HG02678 (cell line): ENCODE results near the gene DSCAML1.

Experiments used
- ATAC-seq: cut with Tn5 transposase; IDR thresholded peaks from one replicate; pipeline ENCODE4 v1.9.1; 2021; ENCODE audit warnings: mild to moderate bottlenecking, moderate library complexity; ENCODE audit not compliant: unreplicated experiment

The DSCAML1 gene

DNA sequence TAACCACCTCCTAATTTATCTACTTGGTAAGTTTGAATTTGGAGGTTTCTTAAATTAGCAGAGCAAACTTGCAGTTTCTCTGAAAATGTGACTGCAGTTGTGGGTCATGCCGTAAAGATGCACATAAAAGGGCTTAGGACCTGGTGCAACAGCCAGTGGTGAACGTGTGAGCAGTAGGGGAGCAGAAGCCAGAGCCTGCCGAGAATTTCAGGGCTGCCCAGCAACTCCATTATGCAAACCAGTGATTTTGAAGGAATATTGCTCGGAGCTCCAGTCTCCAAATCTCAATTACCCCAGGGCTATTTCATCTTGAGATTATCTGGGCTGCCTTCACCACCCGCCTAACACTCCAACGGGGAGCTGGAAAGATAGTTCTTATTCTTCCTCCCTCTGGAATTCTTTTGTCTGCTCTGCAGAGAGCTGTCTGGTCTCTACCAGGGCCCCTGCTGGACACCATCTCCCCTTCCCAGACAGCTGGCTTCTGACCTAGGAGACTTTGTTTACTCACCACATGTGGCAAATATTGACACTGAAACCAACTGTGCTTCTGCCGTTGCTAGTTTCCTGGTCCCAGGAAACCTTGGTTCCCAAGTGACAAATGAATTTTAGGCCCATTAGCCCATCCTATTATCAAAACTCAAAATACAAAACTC lies 93.9 kb downstream of the DSCAML1 start:
- ATAC-seq = no peak

DNA sequence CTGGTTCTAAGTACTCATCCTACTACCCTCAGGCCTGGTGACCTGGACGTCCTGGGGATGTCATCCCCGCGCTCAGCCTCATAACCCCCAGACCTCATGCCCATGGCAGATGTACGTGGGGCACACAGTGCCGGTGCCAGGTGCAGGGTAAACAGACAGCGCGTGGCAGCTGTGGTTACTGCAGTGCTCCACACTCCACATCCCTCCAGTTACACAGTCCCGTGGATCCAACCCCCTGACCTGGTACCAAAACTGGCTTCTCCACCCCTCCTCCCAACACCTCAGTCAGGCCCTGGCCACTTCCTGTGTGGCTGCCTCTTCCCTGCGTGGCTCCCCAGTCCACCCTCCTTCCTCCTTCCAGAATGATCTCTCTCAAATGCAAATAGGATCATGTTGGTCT lies 95.2 kb downstream of the DSCAML1 start:
- no peak for ATAC-seq

DNA sequence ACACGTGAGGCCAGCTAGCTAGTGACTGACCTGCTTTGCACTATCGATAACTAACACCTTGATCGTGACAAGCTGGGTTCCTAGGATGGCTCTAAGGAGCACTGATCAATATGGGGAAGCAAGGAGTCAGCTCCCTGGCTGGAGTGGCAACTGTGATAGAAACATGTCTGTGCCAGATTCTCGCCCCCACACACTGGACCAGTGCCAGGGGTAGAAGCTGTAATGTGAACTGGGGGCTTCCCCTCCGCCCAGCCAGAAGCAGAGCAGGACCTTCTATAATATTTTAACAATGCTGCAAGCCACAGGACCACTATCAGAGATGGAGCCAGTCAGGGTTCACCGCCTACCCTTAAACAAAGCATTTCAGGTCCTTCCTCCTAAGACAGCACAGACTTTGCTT lies 96.5 kb downstream of the DSCAML1 start:
- no peak for ATAC-seq

DNA sequence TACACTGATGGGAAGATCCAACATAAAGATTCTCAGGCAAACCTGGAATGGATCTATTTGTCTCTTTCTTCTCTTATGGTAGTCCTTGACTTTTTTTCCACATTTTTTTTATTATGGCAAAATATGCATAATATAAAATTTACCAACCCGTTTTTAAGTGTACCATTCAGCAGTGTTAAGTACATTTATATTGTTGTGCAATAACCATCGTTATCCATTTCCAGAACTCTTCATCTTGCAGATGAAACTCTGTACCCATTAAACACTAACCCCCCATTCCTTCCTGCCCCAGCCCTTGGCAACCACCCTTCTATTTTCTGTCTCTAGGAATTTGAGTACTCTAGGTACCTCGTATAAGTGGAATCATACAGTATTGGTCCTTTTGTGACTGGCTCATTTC lies 99.7 kb downstream of the DSCAML1 start:
- no peak for ATAC-seq

DNA sequence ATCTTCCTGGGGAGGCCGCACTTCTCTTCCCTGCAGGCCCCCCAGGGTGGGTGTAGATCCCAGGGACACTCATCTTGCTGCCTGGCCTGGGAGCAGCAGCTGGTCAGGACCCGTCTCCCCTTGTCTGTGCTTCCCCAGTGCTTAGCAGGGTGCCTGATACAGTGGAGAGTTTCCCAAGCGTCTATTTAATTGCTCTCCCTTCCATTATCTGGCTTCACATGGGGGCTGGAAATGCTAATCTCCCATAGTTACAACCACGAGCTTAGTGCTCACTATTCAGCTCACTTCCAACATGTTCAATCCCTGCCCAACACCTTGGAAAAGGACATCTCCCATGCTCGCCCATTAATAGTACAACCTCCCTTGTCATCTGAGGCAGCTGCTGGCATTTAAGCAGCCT lies 100.5 kb downstream of the DSCAML1 start:
- ATAC-seq = no peak

DNA sequence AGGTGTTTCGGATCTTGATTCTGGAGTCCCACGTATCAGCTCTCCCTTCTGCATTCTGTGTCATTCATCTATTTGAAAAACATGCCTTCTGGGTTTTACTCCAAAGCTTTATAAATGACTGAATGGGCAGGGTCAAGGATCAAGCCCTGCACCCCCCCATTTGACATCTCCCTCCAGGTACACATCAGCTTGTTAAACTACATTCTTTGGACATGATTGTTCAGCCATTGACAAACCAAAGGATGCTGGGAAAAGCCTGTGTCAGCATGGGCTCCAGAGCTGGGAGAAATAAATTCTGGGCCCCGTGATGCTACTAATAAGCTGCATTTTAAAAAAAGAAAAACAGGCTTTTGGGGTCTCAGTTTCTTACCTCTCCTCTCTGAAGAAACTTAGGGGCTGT lies 103.7 kb downstream of the DSCAML1 start:
- ATAC-seq = no peak

DNA sequence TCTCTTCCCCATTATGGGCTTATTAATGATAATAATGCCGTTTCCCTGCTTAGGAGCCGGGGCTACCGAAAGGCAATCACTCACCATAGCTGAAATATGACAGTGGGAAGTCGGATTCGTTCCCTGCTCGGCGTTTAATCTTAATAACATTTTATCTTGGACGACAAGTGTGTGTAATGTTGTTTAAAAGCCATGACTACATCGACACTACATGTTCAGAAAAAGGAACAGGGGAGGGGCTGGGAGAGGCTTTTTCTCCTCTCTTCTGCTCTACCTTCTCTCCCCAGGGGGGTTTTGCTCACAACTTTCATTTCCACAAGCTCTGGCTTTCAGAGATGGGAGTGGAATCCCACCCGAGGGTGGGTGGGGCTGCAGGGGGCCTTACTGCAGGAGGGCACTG lies 105.5 kb downstream of the DSCAML1 start:
- no peak for ATAC-seq

DNA sequence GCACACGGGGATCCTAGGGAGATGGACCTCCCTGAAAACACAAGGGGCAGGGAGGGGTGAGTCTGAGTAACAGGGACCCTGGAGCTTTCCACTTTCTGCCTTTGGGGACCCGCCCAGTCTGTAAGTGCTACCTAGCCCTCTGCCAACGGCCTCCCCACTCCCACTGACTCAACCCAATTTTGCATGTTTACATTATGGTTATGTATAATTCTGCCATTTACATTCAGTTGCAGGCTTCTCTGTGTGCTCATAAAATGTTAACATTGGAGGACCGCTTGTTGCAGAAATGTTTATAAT lies 105.8 kb downstream of the DSCAML1 start:
- no peak for ATAC-seq

DNA sequence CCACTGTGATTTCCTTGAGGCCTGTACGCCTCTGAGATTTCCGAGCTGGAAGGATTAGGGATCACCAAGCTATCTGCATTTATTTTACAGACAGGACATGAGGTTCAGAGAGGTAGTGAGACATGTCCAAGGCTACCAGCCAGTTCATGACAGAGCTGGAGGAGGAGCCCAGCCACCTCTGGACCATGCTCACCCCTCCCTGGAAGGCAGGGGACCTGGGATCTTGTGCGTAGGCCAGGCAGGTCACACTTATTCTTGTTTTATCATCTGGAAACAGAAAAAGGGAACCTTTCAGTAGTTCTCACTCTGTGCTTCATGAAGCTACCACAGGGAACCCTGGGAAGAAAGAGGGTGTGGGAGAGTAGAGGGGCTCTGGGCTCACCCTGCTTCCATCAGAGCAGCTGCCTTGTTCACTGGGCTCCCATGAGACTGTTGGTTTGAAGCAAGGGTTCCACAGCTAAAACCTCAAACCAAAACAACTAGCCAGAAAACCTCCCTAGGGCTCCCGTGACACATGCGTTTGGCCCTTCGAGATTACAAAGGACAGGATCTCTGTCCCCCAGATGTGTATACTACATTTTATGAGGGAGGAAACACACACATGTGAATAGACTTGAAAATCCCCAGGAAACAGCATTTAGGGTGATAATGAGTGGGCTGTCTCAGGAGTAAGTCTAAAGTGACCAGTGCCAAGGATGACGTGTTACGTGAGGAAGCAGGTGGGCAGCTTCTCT lies 106.4 kb downstream of the DSCAML1 start:
- no peak for ATAC-seq

DNA sequence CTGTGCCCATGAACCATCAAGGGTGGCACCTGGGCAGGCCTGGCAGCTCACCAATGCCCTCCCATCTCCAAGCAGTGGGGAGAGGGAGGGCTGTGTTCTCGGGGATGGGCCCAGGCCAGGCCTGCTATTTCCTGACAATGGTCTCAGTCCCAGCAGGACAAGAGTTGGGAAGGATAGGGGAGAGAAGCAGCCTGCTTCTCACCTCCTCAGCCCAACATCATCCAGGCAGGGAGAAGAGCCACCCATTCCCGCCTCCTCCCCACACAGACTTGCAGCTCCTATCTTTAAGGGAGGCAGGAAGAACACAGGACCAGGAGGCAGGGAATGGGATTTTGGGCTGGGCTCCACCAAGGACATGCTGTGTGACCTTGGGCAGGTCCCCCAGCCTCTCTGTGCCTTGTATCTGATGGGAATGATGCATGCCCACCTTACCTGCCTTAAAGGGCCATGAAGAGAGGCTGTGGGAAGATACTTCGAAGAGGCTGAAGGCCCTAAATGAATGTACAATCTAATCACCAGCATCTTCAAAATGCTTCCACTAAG lies 108.7 kb downstream of the DSCAML1 start:
- ATAC-seq = no peak

DNA sequence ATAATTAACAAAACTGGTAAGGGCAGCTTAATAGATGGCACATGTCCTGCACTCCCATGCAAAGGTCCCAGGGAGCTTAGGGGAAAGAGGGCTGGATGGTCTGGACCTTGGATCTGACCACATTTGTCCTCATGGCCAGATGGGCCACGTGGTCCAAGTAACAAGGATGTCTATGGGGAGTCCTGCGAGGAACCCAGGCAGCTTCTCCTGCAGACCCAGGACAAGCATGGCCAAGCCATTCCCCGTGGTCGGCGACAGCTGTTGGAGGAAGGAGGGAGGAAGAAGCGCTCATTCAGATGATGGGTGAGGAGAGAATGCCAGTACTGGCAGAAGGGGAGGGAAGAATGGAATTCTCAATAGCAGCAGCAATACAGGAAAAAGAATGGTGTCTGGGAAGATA lies 109.2 kb downstream of the DSCAML1 start:
- ATAC-seq = no peak

DNA sequence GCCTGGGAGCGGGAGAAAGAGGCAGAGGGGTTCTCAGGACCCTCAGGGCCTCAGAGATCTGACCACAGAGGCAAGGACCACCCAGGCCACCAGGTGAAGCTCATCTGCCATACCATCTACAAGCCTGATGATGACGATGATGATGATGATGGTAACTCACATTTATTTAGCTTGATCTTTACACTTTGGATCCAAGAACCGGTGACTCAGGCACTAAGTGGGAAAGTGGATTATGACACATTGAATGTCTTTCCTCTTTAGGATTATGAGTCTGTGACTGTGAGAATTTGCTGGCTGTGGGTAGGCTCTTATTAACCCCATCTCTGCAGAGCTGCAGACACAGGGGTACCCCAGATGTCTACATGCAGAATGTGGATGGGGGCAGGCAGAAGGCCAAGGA lies 110.3 kb downstream of the DSCAML1 start:
- ATAC-seq = no peak

DNA sequence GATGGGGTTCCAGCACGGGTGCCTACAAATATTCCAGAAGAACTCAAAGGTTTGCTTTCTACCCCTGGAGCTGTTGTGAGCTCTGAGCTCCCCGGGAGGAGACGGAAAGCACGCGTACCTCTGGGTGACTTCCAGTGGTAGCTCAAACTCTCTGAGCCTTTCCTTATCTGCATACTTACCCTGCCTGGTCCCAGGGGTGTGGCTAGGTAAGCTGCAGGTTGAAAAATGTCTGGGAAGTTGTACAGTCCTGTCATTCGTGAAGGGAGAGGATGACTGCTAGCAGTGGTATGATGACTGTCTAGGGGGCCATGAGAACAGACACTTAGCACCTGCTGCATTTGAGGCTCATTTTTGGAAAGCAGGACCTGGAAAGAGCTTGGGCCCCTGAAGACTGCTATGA lies 111.5 kb downstream of the DSCAML1 start:
- ATAC-seq = no peak

DNA sequence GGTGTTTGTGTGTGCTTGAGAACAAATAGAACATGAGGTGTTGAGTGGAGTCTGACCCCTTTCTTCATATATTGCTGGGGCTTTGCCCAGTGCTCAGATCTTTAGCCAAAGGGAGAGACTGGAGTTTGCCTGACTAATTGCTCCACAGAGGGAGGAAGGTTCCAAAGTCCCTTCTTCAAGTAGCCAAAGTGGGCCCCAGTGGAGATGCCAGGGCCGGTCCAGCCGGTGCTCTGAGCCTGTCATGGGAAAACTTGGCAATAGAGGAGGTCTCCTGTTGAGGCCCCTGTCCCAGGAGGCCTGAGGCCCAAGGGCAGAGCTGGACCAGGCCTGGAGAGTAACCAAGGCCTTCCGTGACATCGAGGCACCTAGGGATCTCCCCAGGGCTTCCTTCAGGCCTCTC lies 112.3 kb downstream of the DSCAML1 start:
- no peak for ATAC-seq

DNA sequence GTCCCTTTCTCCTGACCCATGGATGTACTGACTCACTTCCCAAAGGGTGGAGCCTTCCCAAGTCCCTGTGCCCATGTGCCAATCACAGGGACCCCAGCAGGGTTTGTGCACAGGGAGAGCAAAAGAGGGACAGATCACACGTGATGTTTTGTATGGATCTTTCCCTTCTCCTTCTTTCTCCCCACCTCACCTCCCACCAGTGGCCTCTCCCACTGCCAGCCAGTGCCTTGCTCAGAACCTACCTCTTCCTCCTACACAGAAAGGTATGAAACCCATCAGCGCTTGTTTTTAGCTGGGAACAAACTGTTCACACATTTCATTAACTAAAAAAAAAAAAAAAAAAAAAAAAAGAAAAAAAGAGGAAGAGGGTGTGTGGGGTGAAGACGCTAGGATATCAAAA lies 112.9 kb downstream of the DSCAML1 start:
- no peak for ATAC-seq

DNA sequence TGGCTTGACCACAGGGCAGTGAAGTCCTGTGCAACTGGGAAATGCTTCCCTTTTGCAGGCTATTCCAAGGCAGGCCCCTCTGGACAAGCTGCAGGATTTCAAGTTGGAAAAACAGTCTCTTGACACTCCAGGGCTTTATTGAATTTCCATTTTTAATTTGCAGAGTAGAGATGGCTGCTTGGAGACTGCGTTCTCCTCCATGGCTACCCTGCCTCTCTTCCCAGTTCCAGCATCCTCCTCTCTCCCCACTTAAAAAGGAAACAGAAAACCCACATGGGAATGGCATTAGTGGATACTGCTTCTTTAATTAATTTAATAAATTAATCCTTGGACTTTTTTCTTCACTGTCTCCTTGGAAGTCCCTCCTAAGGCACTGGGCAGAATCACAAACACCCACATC lies 115.6 kb downstream of the DSCAML1 start:
- ATAC-seq = no peak

DNA sequence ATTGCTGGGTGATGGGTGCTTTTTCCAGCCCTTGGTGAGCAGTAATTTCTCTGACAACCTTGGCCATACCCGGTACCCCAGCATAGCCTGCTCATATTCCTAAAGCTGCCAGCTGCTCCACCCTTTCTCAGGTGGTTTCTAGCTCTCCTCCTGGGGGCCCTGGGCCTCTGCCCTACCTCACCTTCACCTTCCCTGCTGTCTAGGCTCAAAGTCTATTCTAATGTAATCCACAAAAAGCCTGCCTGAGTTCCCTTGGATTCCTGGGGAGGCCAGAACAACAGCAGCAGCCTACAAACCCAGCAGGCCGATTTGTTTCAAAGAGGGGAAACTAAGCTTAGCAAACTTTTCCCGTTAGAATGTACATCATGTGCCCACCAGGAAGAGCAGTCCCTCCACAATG lies 117.6 kb downstream of the DSCAML1 start:
- no peak for ATAC-seq

DNA sequence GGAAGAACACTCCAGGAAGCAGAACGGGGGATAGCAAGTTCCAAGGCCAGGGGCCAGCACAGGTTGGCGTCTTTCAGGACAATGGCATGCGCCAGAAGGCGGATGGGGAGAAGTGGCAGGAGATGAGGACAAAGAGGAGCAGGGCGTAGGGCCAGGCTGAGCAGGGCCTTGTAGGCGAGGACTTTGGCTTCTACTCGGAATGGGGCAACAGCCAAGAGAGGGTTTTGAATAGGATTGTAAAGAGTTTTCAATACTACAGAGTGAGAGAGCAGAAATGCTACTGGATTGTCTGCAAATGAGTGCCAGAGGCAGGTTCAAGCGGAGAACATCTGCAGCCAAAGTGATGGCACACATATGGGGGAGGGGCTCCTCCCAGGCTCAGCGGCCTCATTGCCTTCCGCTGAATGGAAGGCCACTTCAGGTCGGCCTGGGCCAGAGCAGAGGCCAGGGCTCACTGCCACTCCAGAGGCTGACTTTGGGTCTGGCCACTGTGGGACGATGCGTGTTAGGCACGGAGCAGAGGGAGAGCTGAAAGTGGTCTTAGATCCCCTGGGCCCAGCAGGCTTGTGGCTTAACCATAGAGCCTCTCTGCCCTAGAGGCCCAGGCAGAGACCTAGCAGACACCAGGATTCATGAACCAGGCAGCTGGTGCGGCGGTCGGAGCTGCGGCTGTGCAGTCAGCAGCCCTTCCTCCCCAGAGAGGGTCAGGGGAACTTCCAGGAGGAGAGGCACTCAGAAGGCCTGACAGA lies 118.2 kb downstream of the DSCAML1 start:
- no peak for ATAC-seq

DNA sequence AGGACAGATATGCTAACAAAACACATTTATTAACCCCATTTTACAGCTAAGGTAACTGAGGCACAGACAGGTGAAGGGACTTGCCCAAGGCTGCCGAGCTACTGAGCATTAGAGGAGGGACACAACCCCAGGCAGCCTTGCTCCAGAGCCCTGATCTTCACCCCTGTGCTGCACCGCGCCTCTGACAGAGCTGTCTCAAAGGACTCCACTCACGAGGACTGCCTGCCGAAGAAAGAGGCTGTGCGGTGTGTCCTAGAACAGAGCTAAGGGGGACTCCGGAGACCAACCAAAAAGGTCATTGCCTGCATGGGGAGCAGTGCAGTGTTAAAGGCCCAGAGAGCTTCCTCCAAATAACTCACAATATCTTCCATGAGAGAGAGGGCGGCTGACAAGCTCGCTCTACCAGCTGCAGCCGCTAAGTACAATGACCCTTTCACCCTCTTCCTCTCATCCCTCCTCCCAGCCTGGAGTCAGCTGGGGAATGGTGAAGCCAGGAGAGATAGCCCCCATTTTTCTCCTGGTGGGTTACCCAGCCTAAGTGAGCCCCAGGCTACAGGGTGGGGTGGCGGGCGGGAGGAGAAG lies 119.2 kb downstream of the DSCAML1 start:
- ATAC-seq = no peak

DNA sequence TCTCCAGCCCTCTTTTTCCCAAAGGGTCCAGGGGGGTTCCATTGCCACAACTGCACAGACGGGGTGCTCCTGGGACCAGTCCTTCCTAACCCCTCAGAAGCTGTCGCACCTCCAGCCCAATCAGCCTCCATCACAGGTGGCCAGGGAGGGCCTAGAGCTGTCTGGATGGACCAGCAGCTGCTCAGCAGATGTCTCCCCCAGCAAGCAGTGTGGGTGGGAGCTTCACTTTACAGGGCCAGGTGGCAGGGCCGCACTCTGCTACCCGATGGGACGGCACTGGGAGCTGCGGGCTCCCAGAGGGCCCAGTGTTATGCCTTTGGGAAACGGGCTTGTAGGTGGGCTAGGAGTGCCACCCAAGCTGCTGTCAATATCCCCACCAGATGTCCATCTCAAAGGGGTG lies 120.5 kb downstream of the DSCAML1 start:
- ATAC-seq = no peak

DNA sequence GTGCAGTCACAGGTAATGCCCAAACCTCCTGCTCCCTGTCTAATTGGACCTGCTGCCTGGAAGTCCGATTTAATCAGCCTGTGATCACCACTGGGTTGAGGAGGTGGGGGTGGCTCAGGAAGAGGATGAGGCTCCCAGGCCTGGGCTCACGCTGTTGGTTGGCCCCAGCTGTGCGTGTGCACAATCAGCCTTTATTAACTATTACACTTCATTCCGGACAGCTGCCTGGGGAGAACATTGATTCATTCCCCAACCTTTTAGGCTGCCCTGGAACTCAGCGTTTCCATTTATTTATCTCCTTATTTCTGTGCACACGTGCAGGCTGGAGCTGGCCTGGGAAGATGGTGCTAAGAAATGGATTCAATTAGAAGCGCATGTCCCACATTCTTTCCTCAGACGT lies 123.4 kb downstream of the DSCAML1 start:
- no peak for ATAC-seq

DNA sequence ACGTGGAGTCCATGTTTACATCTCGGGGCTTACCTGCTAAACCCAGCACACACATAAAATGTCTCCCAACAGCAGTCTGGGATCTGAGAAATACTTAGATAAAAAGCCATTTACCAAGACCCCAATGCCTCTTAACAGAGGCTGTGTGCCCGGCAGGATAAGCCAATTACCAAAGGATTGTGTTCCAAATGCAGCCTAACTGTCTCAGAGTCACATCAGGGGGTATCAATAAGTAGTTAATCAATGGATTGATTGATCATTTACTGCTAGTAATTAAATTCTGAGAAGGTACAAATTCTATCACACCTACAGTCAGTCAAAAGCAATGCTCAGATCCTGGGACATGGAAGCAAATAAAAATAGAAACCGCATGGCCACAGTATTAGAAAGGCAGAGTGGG lies 125.6 kb downstream of the DSCAML1 start:
- ATAC-seq = no peak
